NCI-H2227 treated with DMSO at 0.1 percent for 48 hours (cell line): Measurements from ENCODE around the gene SNAP91.
A peak's percentile ranks its signal among the peaks of the same experiment; 100 is the strongest.

Source experiments
- DNase-seq: peaks from one replicate; lab custom pipeline; 2025; lab: John Stamatoyannopoulos, UW

The SNAP91 gene

GRCh38 chr6:83536647-83537589, 172.0 kb downstream of the SNAP91 start:
- DNase-seq: no peak

DNA sequence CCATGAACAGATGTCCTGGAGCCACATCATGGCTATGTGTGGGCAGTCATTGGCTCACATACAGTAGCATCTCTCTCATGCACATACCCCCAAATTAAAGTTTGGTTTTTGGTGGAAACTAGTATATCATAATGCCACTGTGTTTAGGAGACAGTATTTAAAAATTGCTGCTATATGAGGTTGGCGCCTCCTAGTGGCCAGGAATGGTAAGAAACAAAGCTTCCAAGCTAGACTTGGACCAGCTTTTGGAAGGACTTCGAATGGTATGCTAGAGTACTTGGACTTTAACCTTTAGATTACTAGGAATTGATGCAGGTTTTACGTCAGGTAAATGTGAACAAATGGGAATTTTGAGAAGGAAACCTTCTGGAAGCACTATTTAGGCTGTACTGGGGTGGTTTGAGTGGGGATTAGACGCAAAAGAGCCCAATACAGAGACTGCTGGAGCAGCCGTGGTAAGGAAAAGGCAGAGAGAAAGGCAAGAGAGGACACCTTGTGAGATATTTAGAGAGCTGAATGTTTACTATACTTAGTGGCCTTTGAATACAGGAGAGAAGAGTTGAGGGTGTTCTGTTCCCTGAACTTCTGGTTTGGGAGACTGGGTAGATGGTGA, 172.8 kb downstream of the SNAP91 start:
- DNase-seq: no peak

- no peak for DNase-seq
Observed at GRCh38 chr6:83518816-83519480, 190.0 kb downstream of the SNAP91 start.

DNA sequence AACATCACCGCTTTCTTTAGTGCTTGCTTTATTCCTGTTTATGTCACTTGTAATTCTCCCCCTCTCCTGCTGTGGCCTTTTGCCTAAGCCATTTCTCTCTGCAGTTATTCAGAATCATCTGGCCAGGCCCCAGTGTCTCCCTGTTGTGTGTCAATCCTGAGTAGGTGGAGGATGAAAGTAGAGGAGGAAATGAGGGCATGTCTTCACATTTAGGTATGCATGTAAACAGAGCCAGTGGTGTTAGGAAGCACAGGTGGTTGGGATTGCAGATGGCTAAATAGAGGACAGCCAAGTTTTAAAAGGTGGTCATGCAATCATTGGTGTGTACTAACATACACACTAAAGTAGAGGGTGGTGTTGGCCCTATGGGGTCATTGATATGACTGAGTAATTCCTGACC, 191.4 kb downstream of the SNAP91 start:
- no peak for DNase-seq

DNA sequence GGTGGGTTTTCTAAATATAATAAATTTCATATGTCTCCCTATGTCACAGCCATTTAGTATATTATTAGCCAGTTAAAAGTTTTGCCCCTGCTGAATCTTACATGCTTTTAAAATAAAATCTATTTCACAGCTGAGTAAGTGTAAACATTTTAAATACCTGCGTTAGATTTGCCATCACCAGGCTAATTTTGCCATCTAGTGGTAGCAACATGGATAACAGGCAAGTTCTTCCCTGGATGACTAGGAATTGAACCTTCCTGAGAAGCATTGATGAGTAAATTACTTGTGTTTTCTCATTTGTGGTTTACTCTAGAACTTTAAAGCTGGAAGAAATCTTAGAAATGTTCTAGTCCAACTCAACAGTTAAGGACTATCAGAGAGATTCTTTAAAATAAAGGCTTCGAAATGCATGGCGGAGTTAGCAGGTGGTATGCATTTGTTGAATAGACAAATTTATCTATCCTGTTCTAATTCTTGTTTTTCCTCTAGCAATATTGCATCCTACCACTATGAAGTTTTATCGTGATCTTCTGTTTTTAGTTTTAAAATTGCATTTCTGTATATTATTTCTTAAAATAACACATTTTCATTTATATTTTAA, 193.9 kb downstream of the SNAP91 start:
- DNase-seq: no peak

- DNase-seq: no peak
Observed at GRCh38 chr6:83514466-83514865, 194.4 kb downstream of the SNAP91 start.

DNA sequence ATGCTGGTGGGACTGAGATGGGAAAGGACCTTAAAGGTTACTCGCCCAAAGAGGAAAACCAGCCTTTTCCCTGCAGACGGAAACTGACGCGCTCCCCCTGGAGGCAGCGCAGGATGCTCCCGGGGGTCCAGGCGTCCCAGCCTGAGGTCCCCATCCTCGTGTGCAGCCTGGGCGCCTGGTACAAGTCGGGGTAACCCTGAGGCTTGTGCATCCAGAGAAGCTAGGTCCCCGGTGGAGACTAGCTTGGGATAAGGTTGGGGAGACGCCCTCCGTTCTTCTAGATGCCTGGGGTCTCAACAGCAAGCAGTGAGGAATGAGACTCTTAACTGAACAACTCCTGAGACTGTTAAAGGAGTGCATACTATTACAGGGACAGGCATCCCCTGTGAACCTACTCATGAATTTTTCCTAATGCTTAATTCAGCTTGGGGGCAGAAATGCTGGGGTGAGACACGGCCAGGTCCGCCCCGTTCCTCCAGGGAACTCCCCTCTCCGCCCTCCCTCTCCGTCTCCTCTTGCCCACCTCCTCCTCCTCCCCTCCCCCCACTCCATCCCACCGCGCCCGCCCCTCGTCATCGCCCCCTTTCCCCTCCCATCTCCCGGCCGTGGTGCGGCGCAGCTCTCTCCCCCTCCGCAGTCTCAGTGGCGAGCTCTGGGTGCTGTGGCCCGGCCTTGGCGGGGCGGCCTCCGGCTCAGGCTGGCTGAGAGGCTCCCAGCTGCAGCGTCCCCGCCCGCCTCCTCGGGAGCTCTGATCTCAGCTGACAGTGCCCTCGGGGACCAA, 196.8 kb downstream of the SNAP91 start, which contains the start of gene PRSS35:
Gene PRSS35, plus strand, starts transcription at position 634 of the 781 bp plus-strand sequence. CDS start 10,908 bp downstream, outside the sequence.
- peak; percentile 68 for DNase-seq

DNA sequence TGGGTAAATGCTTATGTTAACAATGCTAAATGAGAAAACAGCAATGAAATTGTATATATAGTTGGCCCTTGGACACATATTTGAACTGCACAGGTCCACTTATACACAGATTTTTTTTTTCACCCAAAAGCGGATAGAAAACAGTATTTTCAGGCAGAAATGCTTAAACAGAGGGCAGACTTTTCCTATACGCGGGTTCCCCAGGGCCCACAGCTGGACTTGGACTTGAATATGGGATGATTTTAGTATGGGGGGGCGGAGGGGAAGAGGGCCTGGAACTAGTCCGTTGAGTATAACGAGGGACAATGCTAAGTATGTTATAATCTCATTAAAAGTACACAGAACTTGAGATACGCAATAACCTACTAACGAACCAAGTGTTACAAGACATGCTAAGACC, 197.6 kb downstream of the SNAP91 start:
- DNase-seq: no peak

DNA sequence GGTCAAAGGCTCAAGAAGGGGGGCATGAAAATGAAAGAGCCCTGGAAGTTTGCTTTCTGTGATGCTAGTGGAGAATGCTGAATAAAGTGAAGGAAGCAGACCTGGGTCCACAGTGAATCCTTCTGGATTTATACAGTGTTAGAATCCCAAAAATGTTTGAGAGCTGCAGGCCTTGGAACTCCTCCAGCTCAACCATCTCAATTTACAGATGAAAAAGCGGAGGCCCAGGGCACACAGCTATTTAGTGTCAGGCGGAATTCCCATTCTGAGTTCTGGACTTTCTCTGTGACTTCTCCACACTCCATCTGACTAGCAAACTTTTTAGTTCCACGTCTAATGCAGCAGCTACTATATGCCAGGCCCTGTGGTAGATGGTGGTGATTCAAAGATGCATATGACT, 198.1 kb downstream of the SNAP91 start:
- no peak for DNase-seq

- DNase-seq: no peak
Observed at GRCh38 chr6:83509441-83509840, 199.5 kb downstream of the SNAP91 start.

GRCh38 chr6:83505356-83505755, 203.5 kb downstream of the SNAP91 start:
- DNase-seq: no peak
